Effector CD4-positive, alpha-beta T cell (primary cell): ENCODE measurements around the gene FOXP1.

Experiments used
- DNase-seq: peaks from one replicate; pipeline ENCODE4 v3.0.0-alpha.2; 2020

FOXP1 gene

DNA sequence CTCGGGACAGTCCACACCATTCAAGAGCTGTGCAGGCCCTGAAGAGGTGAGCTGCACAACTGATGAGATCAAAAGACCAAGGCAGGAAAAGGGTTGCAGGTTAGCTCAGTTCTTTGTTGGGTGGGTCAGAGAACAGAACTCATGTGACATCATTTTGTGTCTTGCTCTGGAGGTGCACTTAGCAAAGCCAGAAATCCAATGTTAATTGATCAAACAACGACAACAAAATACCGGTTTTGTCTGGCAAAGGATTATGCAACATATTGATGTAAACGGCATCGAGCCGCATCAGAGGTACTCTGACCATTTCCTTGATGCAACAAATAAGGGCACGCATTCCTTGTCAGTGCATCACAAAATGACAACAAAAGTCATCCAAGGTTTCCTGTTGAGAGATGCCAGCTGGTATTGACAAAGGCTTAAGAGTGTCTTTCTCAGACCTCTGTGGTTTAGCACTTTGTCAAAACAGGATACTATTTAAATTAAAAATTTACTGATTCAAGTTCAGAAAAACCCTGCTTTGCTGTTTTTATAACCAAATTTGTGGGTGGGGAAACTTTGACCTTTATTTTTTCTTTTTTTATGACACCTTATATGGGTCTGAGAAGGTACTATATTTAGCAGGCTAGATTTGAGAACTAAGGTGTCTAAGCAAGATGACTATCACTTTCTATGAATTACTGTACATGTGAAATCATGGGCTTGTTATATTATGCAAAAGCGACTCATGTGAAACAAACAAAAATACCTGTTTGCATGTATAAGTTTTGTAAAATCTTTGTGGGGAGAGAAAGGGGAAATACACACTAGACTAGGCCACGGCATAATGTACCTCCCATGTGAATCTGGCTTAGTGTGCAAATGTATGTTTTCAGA is 496.1 kb downstream of the FOXP1 start:
- peak; percentile 56 for DNase-seq

DNA sequence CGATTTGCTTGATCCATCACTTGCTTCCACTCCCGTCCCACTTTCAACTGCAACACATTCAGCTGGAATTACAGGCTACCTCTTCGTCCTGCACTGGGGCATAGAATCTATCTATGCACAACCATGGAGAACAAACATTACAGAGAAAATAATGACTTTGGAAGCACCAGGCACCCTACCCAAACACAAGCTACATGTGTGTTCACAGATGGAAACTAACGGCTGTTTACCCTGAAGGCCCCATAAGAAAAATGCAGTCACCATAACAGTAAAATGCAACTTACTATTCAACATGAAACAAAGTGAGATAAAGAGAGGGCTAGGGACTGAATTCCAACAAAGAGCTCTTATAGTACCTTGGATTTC is 496.8 kb downstream of the FOXP1 start:
- DNase-seq = no peak

GRCh38 chr3:71083726-71084131 is 499.8 kb downstream of the FOXP1 start:
- DNase-seq = no peak

DNA sequence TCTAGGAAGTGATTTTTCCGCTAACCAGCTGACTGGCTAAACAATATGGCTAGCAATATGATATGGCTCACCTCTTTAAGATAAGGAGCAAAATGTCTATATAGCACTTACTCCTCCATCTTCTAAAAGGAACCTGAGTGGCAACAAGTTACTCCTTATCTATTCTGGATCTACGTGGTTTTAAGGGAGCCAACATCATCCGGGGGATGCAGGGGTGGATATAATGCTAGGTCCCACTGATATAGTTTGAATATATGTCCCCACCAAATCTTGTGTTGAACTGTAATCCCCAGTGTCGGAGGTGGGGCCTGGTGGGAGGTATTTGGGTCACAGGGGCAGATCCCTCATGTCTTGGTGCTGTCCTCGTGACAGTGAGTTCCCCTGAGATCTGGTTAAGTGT is 500.7 kb downstream of the FOXP1 start:
- DNase-seq = no peak

DNA sequence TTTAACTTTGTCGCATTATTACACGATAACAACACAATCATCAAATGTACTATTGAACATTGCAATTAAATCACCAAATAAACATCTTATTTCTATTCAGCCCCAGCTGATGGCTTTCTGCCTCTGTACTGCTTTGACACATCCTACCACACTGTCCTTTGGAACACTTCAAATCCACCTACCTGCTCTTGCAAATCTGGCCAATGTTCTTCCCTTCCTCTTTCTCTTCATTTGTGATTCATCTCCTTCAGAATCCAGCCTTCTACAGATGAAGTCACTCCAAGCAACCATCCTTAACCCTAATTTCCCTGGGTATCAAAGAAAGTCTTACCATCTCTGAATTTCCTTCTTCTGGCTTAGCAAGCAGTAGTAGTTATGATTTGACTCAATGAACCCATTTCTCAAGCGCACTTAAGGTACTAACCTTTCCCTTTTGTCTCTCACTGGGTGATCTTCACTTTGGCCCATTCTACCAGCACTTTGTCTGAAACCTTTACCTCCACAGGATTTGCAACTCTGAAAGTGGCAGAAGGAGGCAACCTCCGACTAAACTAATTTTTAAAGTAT is 502.9 kb downstream of the FOXP1 start:
- DNase-seq = no peak

GRCh38 chr3:71078723-71079525 is 504.6 kb downstream of the FOXP1 start:
- no peak for DNase-seq

GRCh38 chr3:71078199-71078598 is 505.3 kb downstream of the FOXP1 start:
- DNase-seq = no peak

- no peak for DNase-seq
Measured at GRCh38 chr3:71077070-71077469, 506.5 kb downstream of the FOXP1 start.

GRCh38 chr3:71076361-71077002 is 507.0 kb downstream of the FOXP1 start:
- DNase-seq = no peak

- DNase-seq = no peak
Measured at GRCh38 chr3:71075494-71075893, 508.0 kb downstream of the FOXP1 start.

DNA sequence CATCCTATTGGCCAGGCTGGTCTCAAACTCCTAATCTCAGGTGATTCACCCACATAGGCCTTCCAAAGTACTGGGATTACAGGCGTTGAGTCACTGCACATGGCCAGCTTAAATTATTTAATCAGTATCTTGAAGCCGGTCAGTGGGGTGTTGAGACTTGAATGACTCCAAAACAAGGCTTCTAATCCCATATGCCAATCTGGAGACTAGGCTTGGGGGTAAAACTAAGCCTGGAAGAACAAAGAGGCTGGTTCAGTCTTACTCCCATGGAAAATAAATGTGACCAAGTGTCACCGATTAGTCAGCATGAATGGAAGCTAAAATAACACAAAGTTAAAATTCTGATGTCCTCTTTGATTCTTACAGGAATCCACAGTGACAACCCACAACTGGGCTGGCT is 509.1 kb downstream of the FOXP1 start:
- no peak for DNase-seq

DNA sequence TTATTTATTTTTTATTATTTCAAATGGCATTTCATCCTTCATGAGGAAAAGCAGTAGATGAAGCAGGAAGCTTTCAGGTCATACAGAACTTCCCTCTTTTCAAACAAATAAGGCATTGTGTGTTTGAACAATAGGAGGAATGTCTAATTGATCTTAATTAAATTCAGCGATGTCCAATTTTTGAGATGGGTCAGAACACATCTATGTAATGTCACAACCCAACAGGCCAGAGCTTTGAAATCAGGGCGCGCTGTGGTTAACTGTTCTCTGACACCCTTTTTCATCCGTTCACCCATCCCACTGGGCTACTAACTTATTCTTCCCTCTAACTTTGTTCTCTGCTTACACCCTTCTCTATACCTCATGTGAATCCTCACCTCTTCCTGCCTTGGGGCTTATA is 510.5 kb downstream of the FOXP1 start:
- DNase-seq = no peak

DNA sequence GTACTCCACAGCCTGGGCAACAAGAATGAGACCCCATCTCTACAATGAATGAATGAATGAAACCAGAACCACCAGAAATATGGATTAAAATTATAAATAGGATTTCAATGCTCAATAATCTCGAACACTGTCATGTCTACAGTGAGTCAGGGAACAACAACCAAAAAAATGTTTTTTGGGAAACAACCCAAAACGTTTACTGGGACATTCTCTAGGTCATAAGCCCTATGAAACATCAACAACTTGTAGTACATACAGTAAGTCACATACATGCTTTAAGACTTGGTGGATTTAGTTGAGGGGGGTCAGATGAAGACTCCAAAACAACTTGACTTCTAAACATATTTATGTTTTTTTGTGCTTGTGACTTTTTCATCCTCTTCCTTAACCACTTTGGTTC is 511.2 kb downstream of the FOXP1 start:
- no peak for DNase-seq

GRCh38 chr3:71070497-71071463 is 512.7 kb downstream of the FOXP1 start:
- no peak for DNase-seq

- peak; percentile 61 for DNase-seq
Measured at GRCh38 chr3:71069797-71070196, 513.7 kb downstream of the FOXP1 start.

GRCh38 chr3:71067977-71068654 is 515.4 kb downstream of the FOXP1 start:
- no peak for DNase-seq

DNA sequence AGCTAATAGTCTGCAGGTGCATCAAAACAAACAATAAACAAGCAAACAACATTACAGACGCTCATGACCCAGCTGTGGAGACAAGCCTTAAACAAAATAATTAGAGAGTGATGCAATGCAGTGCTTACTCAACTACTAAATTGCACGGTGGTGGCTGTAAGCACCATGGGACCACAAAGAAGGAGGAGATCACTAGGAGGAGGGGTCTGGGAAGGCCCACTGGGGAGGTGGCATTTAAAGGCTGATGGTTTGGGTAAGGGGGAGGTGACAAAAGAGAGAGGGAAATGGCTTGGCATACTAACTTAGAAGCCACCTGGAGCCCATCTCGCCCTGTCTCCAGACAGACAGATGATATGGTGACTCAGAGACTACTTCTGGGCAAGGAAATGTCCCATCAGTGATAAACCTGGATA is 516.7 kb downstream of the FOXP1 start:
- peak; percentile 58 for DNase-seq

DNA sequence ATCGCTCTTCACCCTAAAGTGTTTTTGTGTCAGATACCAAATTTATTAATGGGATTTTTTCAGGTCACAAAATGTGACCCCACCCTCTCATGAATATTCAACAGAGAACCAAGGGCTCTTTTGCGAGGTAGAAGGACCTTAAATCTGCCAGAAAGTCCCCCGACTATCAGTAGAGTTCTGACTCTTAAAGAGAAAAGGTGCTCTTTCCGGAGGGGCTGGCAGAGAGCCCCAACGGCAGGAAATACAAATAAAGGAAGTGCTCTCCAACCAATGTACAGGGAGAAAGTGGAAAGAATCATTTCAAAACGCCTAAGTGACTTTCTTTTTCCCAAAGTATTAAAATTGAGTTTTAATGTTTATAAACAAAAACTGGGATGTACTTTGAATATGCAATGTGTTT is 517.2 kb downstream of the FOXP1 start:
- DNase-seq = peak; percentile 39

GRCh38 chr3:71065764-71066013 is 517.8 kb downstream of the FOXP1 start:
- DNase-seq = no peak

- DNase-seq = peak; percentile 70
Measured at GRCh38 chr3:71064956-71065763, 518.4 kb downstream of the FOXP1 start.
